IMR-90 (cell line): Measurements from ENCODE around the gene CASZ1. TPM values are rescaled to one million over a fixed set of nuclear protein-coding genes. Genes with fewer than 3 reads are reported as not detected.

Experiments used
- ATAC-seq: fragments of 200-7000 bp; cut with Tn5 transposase; 2 replicates; pipeline ENCODE4 v1.9.1; 2020; ENCODE audit warnings: low read depth, mild to moderate bottlenecking, moderate library complexity
- BruUV-seq: library from RNA; stranded (reverse); fragments of 400-500 nt; replicated peaks from 2 replicates; lab custom pipeline; 2021; lab: Mats Ljungman, UMichigan
- CTCF ChIA-PET: fragments of 300-600 bp; formaldehyde crosslinking; extraction: SDS; loops from one replicate; lab custom pipeline; 2021; ENCODE audit warnings: antibody characterized with exemption; lab: Yijun Ruan, JAX
- POLR2A ChIA-PET: fragments of 300-600 bp; sonication (Branson Sonifier 250); formaldehyde crosslinking; loops from one replicate; lab custom pipeline; 2022; ENCODE audit warnings: antibody characterized with exemption; ENCODE audit not compliant: unreplicated experiment; lab: Charles Lee
- DNase-seq: peaks from one replicate; pipeline ENCODE4 v3.0.0; 2013
- H2AFZ ChIP-seq: replicated peaks from 2 replicates; pipeline ENCODE3; 2013; ENCODE audit warnings: low read length, mild to moderate bottlenecking; ENCODE audit not compliant: poor library complexity
- H2AK5ac ChIP-seq: 2 replicates; pipeline ENCODE4 v1.6.1; 2013; ENCODE audit warnings: low read depth, low read length, inconsistent platforms
- H2AK9ac ChIP-seq: replicated peaks from 2 replicates; pipeline ENCODE3; 2013; ENCODE audit warnings: mild to moderate bottlenecking, low read depth, low read length, moderate library complexity; ENCODE audit not compliant: poor library complexity
- H2BK120ac ChIP-seq: 2 replicates; pipeline ENCODE4 v1.6.1; 2013; ENCODE audit warnings: low read depth, low read length, inconsistent platforms
- H2BK15ac ChIP-seq: 3 replicates; pipeline ENCODE4 v1.6.1; 2013; ENCODE audit warnings: low read depth, low read length, inconsistent platforms
- H2BK20ac ChIP-seq: 2 replicates; pipeline ENCODE4 v1.6.1; 2013; ENCODE audit warnings: low read depth, mild to moderate bottlenecking, inconsistent platforms, low read length, moderate library complexity
- H2BK5ac ChIP-seq: 2 replicates; pipeline ENCODE4 v1.6.1; 2013; ENCODE audit warnings: mild to moderate bottlenecking, low read depth, low read length, inconsistent platforms; ENCODE audit not compliant: poor library complexity, severe bottlenecking
- H3K14ac ChIP-seq: replicated peaks from 2 replicates; pipeline ENCODE4 v1.6.1; 2013; ENCODE audit warnings: low read depth, low read length, inconsistent platforms
- H3K18ac ChIP-seq: 2 replicates; pipeline ENCODE4 v1.6.1; 2013; ENCODE audit warnings: low read depth, low read length, control low read depth
- H3K23ac ChIP-seq: 2 replicates; pipeline ENCODE4 v1.6.1; 2013; ENCODE audit warnings: low read depth, low read length, inconsistent platforms
- H3K27ac ChIP-seq: 2 replicates; pipeline ENCODE4 v1.5.1; 2013; ENCODE audit warnings: mild to moderate bottlenecking, control low read depth, low read length; ENCODE audit not compliant: insufficient read depth
- H3K27me3 ChIP-seq: 2 replicates; pipeline ENCODE4 v1.6.1; 2013; ENCODE audit warnings: low read length; ENCODE audit not compliant: control insufficient read depth, insufficient read depth
- H3K36me3 ChIP-seq: 2 replicates; pipeline ENCODE4 v1.6.1; 2013; ENCODE audit warnings: low read length, mixed read lengths; ENCODE audit not compliant: control insufficient read depth, insufficient read depth
- H3K4ac ChIP-seq: 2 replicates; pipeline ENCODE4 v1.6.1; 2013; ENCODE audit warnings: low read depth, low read length, inconsistent platforms
- H3K4me1 ChIP-seq: 2 replicates; pipeline ENCODE4 v1.6.1; 2013; ENCODE audit warnings: low read length, mixed read lengths; ENCODE audit not compliant: control insufficient read depth, insufficient read depth
- H3K4me2 ChIP-seq: 2 replicates; pipeline ENCODE4 v1.6.1; 2013; ENCODE audit warnings: low read depth, mild to moderate bottlenecking, control low read depth, low read length, moderate library complexity
- H3K4me3 ChIP-seq: 2 replicates; pipeline ENCODE4 v1.5.1; 2013; ENCODE audit warnings: low read depth, mild to moderate bottlenecking, control low read depth, low read length, moderate library complexity; ENCODE audit not compliant: insufficient read depth
- H3K56ac ChIP-seq: 2 replicates; pipeline ENCODE4 v1.6.1; 2013; ENCODE audit warnings: low read length, inconsistent platforms; ENCODE audit not compliant: insufficient read depth; ENCODE audit errors: extremely low read depth
- H3K79me1 ChIP-seq, 2 experiments: 2 replicates each; pipeline ENCODE4 v1.6.1; 2013; ENCODE audit warnings: low read length in 2 of 2, inconsistent platforms in 1 of 2, low read depth in 1 of 2
- H3K9ac ChIP-seq: 2 replicates; pipeline ENCODE4 v1.6.1; 2013; ENCODE audit warnings: low read depth, low read length, control low read depth
- H3K9me1 ChIP-seq: 2 replicates; pipeline ENCODE4 v1.6.1; 2013; ENCODE audit warnings: low read length, inconsistent platforms; ENCODE audit not compliant: insufficient read depth
- H3K9me3 ChIP-seq: 2 replicates; pipeline ENCODE4 v1.6.1; 2013; ENCODE audit warnings: low read length; ENCODE audit not compliant: control insufficient read depth, insufficient read depth
- H4K20me1 ChIP-seq: 2 replicates; pipeline ENCODE4 v1.6.1; 2013; ENCODE audit warnings: low read length, inconsistent platforms; ENCODE audit not compliant: insufficient read depth
- H4K5ac ChIP-seq: 2 replicates; pipeline ENCODE4 v1.6.1; 2013; ENCODE audit warnings: mild to moderate bottlenecking, low read depth, low read length, control low read depth
- H4K8ac ChIP-seq, 2 experiments: 2 replicates each; pipeline ENCODE4 v1.6.1; 2013; ENCODE audit warnings: low read depth in 2 of 2, low read length in 2 of 2, control low read depth in 1 of 2, inconsistent platforms in 1 of 2
- H4K91ac ChIP-seq: 2 replicates; pipeline ENCODE4 v1.6.1; 2013; ENCODE audit warnings: low read depth, low read length, inconsistent platforms; ENCODE audit not compliant: insufficient read depth
- BHLHE40 ChIP-seq: fragments of 150-350 bp; IDR thresholded peaks from 2 replicates; pipeline ENCODE4 v1.6.1; 2016; ENCODE audit warnings: mild to moderate bottlenecking, low read depth, low read length
- CEBPB ChIP-seq: IDR thresholded peaks from 2 replicates; pipeline ENCODE4 v1.6.1; 2012; ENCODE audit warnings: low read depth, low read length, improper control_type of control experiment
- CHD1 ChIP-seq: IDR thresholded peaks from 2 replicates; pipeline ENCODE4 v1.6.1; 2012; ENCODE audit warnings: low read depth, low read length, improper control_type of control experiment
- CTCF ChIP-seq: conservative IDR thresholded peaks from 2 replicates; pipeline ENCODE4 v1.5.1; 2012; ENCODE audit warnings: mild to moderate bottlenecking, low read depth, low read length, improper control_type of control experiment
- ELK1 ChIP-seq: fragments of 150-350 bp; IDR thresholded peaks from 2 replicates; pipeline ENCODE4 v1.6.1; 2016; ENCODE audit warnings: low read depth, mild to moderate bottlenecking, low read length, moderate library complexity, borderline replicate concordance
- FOS ChIP-seq: fragments of 150-350 bp; IDR thresholded peaks from 2 replicates; pipeline ENCODE4 v1.6.1; 2016; ENCODE audit warnings: low read depth, low read length
- MAFK ChIP-seq: IDR thresholded peaks from 2 replicates; pipeline ENCODE4 v1.6.1; 2012; ENCODE audit warnings: low read depth, low read length, improper control_type of control experiment
- MAZ ChIP-seq: IDR thresholded peaks from 2 replicates; pipeline ENCODE4 v1.6.1; 2012; ENCODE audit warnings: low read depth, mild to moderate bottlenecking, low read length, improper control_type of control experiment, moderate library complexity, borderline replicate concordance
- MXI1 ChIP-seq: IDR thresholded peaks from 2 replicates; pipeline ENCODE4 v1.6.1; 2012; ENCODE audit warnings: low read depth, mild to moderate bottlenecking, low read length, moderate library complexity, borderline replicate concordance
- NFE2L2 ChIP-seq: fragments of 150-350 bp; IDR thresholded peaks from 2 replicates; pipeline ENCODE4 v1.6.1; 2016; ENCODE audit warnings: low read depth, mild to moderate bottlenecking, low read length
- POLR2A ChIP-seq: IDR thresholded peaks from 2 replicates; pipeline ENCODE4 v1.6.1; 2012; ENCODE audit warnings: mild to moderate bottlenecking, low read depth, low read length
- RAD21 ChIP-seq: IDR thresholded peaks from 2 replicates; pipeline ENCODE4 v1.6.1; 2012; ENCODE audit warnings: low read length, improper control_type of control experiment
- RCOR1 ChIP-seq: IDR thresholded peaks from 2 replicates; pipeline ENCODE4 v1.6.1; 2012; ENCODE audit warnings: mild to moderate bottlenecking, low read length, improper control_type of control experiment; ENCODE audit not compliant: insufficient replicate concordance
- RFX5 ChIP-seq: IDR thresholded peaks from 2 replicates; pipeline ENCODE4 v1.8.0; 2012; ENCODE audit warnings: low read depth, mild to moderate bottlenecking, low read length, moderate library complexity
- SMC3 ChIP-seq: fragments of 150-350 bp; IDR thresholded peaks from 2 replicates; pipeline ENCODE4 v1.6.1; 2016; ENCODE audit warnings: low read depth, mild to moderate bottlenecking, antibody characterized with exemption, low read length, moderate library complexity
- WGBS, 2 experiments: methylation state at CpG; one replicate each; pipeline versions ENCODE4 v1.1.5 to v1.1.7; 2013; ENCODE audit warnings: missing lambda C conversion rate in 2 of 2; ENCODE audit not compliant: insufficient read length in 1 of 2; ENCODE audit errors: extremely low coverage in 2 of 2; 5-methylcytosine and 5-hydroxymethylcytosine counted together
- dilution Hi-C: fragments of 300-500 bp; cut with HindIII; formaldehyde crosslinking; loops from one replicate; pipeline ENCODE4 v1.14.3; 2018; ENCODE audit warnings: low sequenced_read_pairs; ENCODE audit not compliant: unreplicated experiment
- in situ Hi-C: fragments of 300-500 bp; cut with MboI; formaldehyde crosslinking; loops from 3 replicates; pipeline ENCODE4 v1.14.3; 2019; ENCODE audit warnings: low sequenced_read_pairs, inconsistent platforms, mixed read lengths
- intact Hi-C: fragments of 100-400 bp; cut with micrococcal nuclease; formaldehyde crosslinking; loops from 2 replicates; pipeline ENCODE4 v1.10.0; 2022
- polyA plus RNA-seq, 3 experiments: library from polyadenylated mRNA; depleted of rRNA; stranded (reverse); fragments of >200 nt; gene quantifications; 2 replicates each; pipeline ENCODE4 v1.2.3, GENCODE V29; 2012; ENCODE audit warnings: low replicate concordance in 1 of 3
- total RNA-seq: library from RNA; depleted of rRNA; stranded (reverse); fragments of >200 nt; gene quantifications from 2 replicates; pipeline ENCODE4 v1.2.3, GENCODE V29; 2012
- TF ChIP-seq, protein P1 (sequence below): fragments of 150-350 bp; IDR thresholded peaks from 2 replicates; pipeline ENCODE4 v1.6.1; 2017; ENCODE audit warnings: mild to moderate bottlenecking, antibody characterized with exemption, low read length, low read depth

The CASZ1 gene
- total and polyA plus RNA-seq, 2 of the 4 experiments (the other 2 are of a cell fraction), result 0.18 to 0.24 TPM

- dilution Hi-C loops, result no loop called here
- ATAC-seq (no peak), DNase-seq (no peak)
- Histone ChIP-seq H3K14ac (no peak overlapping the region), H3K79me1 (0 out of 4 replicates have a peak, but pooled peaks cover 0 to 1% of the 10 kb centered on the region in 2 experiments), H3K9me1 (no peaks in the 10 kb centered on the region), H4K8ac (no peak overlapping the region), H2BK5ac (no peak overlapping the region), H3K4me3 (no peak overlapping the region), H3K36me3 (peaks cover 23% of the 10 kb centered on the region), H4K20me1 (no peaks in the 10 kb centered on the region), H3K27me3 (no peaks in the 10 kb centered on the region), H3K23ac (no peak overlapping the region), H4K5ac (no peak overlapping the region), H3K18ac (no peak overlapping the region), H2BK15ac (no peak overlapping the region), H2AK9ac (no peak overlapping the region), H2BK20ac (no peak overlapping the region), H3K9ac (no peak overlapping the region), H3K4me1 (no peaks in the 10 kb centered on the region), H3K4me2 (no peak overlapping the region), H3K27ac (no peak overlapping the region), H2AFZ (no peak overlapping the region), H3K9me3 (no peaks in the 10 kb centered on the region), H2AK5ac (no peak overlapping the region), H2BK120ac (no peak overlapping the region), H3K56ac (no peak overlapping the region), H4K91ac (no peak overlapping the region), H3K4ac (no peak overlapping the region)
- in situ Hi-C loops, result no loop called here
- TF ChIP-seq ELK1 (no peak), POLR2A (no peak), MAZ (no peak), MXI1 (no peak), CTCF (no peak), RCOR1 (no peak), BHLHE40 (no peak), CEBPB (no peak), SMC3 (no peak), RAD21 (no peak), FOS (no peak), RFX5 (no peak), CHD1 (no peak), MAFK (no peak), NFE2L2 (no peak)
- TF ChIP-seq, protein P1, sequence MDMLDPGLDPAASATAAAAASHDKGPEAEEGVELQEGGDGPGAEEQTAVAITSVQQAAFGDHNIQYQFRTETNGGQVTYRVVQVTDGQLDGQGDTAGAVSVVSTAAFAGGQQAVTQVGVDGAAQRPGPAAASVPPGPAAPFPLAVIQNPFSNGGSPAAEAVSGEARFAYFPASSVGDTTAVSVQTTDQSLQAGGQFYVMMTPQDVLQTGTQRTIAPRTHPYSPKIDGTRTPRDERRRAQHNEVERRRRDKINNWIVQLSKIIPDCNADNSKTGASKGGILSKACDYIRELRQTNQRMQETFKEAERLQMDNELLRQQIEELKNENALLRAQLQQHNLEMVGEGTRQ, result no peak
- ChIA-PET CTCF (no interaction called here), POLR2A (no interaction called here)
- intact Hi-C loops, result no loop called here
- 88% methylated on average over 8 of the region's 24 CpGs; no CpG with 5 or more reads in 1 of the 2 experiments for WGBS, 2 experiments
- BruUV-seq, result no TSS peak
Measured at GRCh38 chr1:10622910-10623685, 173.3 kb downstream of the CASZ1 start.
